NOMO-1 treated with dmso at 0.1 percent for 144 hours (cell line): ENCODE results near the gene PRRT1.
"Not testable (repeated sequence)": the region's sequence is repeated elsewhere in the genome, so short reads cannot be mapped to it uniquely, and the experiment has no call there.

ENCODE experiments used
- DNase-seq: peaks from one replicate; lab custom pipeline; 2025; ENCODE audit not compliant: unreplicated experiment; lab: John Stamatoyannopoulos, UW

Gene PRRT1

GRCh38 chr6:32152769-32153563 is 1.2 kb upstream of the PRRT1 start:
- no peak for DNase-seq

GRCh38 chr6:32151181-32151862 is 417 bp downstream of the PRRT1 start:
- no peak for DNase-seq

GRCh38 chr6:32149932-32150870 is 1.5 kb downstream of the PRRT1 start:
- DNase-seq = no peak

GRCh38 chr6:32149092-32149755 is 2.5 kb downstream of the PRRT1 start:
- no peak for DNase-seq

GRCh38 chr6:32148289-32149091 is 3.2 kb downstream of the PRRT1 start:
- DNase-seq = no peak

GRCh38 chr6:32147401-32148132 is 4.2 kb downstream of the PRRT1 start:
- no peak for DNase-seq

- DNase-seq = no peak
These were observed 5.1 kb downstream of the PRRT1 start for GRCh38 chr6:32146687-32147086.

GRCh38 chr6:32146287-32146686 is 5.5 kb downstream of the PRRT1 start:
- DNase-seq = no peak

GRCh38 chr6:32144238-32144637 is 7.5 kb downstream of the PRRT1 start:
- not testable (repeated sequence) for DNase-seq

GRCh38 chr6:32140420-32141046 is 11.2 kb downstream of the PRRT1 start:
- no peak for DNase-seq

- DNase-seq = no peak
These were observed 12.1 kb downstream of the PRRT1 start for GRCh38 chr6:32139590-32139989.

GRCh38 chr6:32137454-32137853 is 14.3 kb downstream of the PRRT1 start:
- no peak for DNase-seq

GRCh38 chr6:32133786-32134185 is 18.0 kb downstream of the PRRT1 start:
- no peak for DNase-seq

GRCh38 chr6:32132110-32132509 is 19.6 kb downstream of the PRRT1 start:
- no peak for DNase-seq

GRCh38 chr6:32131439-32131948 is 20.2 kb downstream of the PRRT1 start:
- DNase-seq = no peak

GRCh38 chr6:32129297-32130088 is 22.2 kb downstream of the PRRT1 start:
- DNase-seq = no peak

- no peak for DNase-seq
These were observed 22.9 kb downstream of the PRRT1 start for GRCh38 chr6:32128751-32129296.
